ENCODE measurements around the gene MSH5. TPM values are rescaled to one million over a fixed set of nuclear protein-coding genes. Genes with fewer than 3 reads are reported as not detected.
A peak's percentile ranks its signal among the peaks of the same experiment; 100 is the strongest.

The MSH5 gene
- total RNA-seq, 2 donors from 2014 or later = 5.7 to 10.5 TPM

DNA sequence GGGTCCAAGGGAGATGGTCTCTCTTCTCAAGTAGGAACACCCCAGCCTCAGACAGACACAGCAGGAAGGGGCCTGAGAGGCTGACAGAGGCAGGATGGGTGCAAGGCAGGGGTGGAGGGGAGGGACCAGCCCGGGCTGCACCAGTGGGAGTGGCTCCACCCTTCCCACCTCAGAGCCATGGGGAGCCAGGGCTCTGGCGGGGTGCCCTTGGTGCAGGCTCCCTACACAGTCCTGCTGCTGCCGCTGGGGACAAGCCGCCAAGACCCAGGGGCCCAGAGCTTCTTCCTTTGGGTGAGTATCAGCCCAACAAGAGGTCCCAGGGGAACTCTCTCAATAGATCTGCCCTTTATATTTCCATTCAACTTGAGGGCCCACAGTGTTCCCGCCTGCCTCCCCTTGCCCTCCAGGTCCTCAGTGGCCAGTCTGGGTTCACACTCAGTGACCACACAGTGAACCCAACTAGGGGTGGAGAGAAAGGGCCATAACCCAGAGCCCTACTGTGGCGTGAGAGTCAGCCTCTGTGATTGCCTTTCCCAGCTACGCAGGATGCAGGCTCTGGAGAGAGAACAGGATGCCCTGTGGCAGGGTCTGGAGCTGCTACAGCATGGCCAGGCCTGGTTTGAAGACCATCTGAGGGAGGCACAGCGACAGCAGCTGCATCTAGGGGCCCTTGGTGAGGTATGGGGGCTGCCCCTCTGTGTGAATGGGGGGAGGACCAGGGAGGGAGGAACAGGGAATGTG, 23.2 kb downstream of the MSH5 start:
- H3K27ac ChIP-seq = no peak overlapping the region

DNA sequence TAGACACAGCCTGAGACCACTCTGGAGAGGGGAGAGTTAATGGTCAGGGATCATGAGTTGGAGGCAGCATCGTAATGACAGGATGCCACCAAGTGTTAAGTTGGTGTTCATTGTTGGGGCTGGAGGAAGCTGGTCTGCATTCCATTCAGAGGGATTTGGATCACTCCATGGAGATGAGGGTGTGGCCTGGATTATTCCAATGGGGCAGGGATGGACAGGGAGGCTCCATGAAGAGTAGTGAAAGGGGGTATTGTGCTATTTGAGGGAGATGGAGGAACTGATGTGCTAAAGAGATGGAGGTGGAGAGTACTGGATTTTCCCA, 23.8 kb downstream of the MSH5 start:
- TF ChIP-seq, protein P1, sequence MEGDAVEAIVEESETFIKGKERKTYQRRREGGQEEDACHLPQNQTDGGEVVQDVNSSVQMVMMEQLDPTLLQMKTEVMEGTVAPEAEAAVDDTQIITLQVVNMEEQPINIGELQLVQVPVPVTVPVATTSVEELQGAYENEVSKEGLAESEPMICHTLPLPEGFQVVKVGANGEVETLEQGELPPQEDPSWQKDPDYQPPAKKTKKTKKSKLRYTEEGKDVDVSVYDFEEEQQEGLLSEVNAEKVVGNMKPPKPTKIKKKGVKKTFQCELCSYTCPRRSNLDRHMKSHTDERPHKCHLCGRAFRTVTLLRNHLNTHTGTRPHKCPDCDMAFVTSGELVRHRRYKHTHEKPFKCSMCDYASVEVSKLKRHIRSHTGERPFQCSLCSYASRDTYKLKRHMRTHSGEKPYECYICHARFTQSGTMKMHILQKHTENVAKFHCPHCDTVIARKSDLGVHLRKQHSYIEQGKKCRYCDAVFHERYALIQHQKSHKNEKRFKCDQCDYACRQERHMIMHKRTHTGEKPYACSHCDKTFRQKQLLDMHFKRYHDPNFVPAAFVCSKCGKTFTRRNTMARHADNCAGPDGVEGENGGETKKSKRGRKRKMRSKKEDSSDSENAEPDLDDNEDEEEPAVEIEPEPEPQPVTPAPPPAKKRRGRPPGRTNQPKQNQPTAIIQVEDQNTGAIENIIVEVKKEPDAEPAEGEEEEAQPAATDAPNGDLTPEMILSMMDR (IDR thresholded peaks at IDR 0.05) = no peak

More for the DNA sequence above, 23.2 kb downstream of the MSH5 start:
- no peak overlapping the region for H3K4me3 ChIP-seq
- no peaks in the 10 kb centered on the region for H3K27me3 ChIP-seq (replicated peaks; ENCODE audit: insufficient read depth)
- H3K36me3 ChIP-seq = no peaks in the 10 kb centered on the region
- H3K9me3 ChIP-seq = no peaks in the 10 kb centered on the region
- H3K4me1 ChIP-seq (ENCODE audit: control insufficient read depth in 1 of 2, low read depth in 2 of 2) = peaks cover 2 to 8% of the 10 kb centered on the region in 2 donors
- ATAC-seq (ENCODE audit: insufficient number of reproducible peaks, low FRiP score, low read depth) = no peak
- TF ChIP-seq, protein P1 (IDR thresholded peaks at IDR 0.05) = no peak
- DNase-seq (ENCODE audit: low spot score) = no peak

DNA sequence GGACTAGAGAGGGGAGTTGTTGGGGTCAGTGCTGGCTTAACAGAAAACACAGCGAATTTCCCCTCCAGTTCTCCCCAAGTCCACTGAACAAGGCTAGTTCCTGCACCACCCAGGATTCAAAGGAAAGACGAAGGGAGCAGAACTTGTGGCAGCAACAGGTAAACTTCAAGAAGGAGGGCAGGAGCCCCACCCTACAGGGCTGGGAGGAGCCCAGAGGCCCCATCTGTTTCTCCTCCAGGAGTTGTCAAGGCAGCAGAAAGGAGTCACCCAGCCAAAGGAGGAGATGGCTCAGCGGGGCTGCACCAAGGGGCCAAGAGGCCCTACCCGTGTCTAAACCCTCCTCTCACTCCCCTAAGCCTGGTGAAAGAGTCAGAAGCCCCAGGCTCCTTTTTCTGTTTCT, 24.4 kb downstream of the MSH5 start:
- DNase-seq (ENCODE audit: low spot score) = no peak
- H3K36me3 ChIP-seq = no peaks in the 10 kb centered on the region
- ATAC-seq (ENCODE audit: insufficient number of reproducible peaks, low FRiP score, low read depth) = no peak

More for the DNA sequence above, 23.8 kb downstream of the MSH5 start:
- Histone ChIP-seq H3K9me3 (no peaks in the 10 kb centered on the region), H3K4me3 (no peak overlapping the region), H3K27me3 (replicated peaks; ENCODE audit: insufficient read depth) (no peaks in the 10 kb centered on the region), H3K36me3 (no peaks in the 10 kb centered on the region), H3K27ac (no peak overlapping the region), H3K4me1 (ENCODE audit: control insufficient read depth in 1 of 2, low read depth in 2 of 2) (peaks cover 2 to 8% of the 10 kb centered on the region in 2 donors)
- no peak for ATAC-seq (ENCODE audit: insufficient number of reproducible peaks, low FRiP score, low read depth)
- no peak for DNase-seq (ENCODE audit: low spot score)

DNA sequence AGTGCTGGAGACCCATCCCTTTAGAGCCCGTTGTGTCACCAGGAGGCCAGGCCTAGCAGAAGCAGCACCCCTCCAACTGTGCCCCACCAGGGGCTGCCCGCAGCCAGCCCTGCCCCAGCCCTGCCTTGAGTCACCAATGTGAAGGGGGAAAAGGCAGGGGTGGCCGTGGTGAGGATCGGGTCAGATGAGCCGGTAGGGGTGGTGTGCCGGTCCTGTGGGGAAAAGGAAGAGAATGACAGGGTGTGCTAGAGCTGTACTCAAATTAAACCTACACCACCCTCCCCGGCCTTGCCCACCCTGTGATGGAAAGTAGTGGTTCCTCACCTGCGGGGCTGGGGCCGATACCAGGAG, 25.7 kb downstream of the MSH5 start:
- Histone ChIP-seq H3K27ac (no peak overlapping the region), H3K4me1 (ENCODE audit: control insufficient read depth in 1 of 2, low read depth in 2 of 2) (peaks cover 2 to 8% of the 10 kb centered on the region in 2 donors), H3K27me3 (replicated peaks; ENCODE audit: insufficient read depth) (no peaks in the 10 kb centered on the region), H3K36me3 (no peaks in the 10 kb centered on the region), H3K4me3 (no peak overlapping the region), H3K9me3 (no peaks in the 10 kb centered on the region)
- no peak for DNase-seq (ENCODE audit: low spot score)
- TF ChIP-seq, protein P1 (IDR thresholded peaks at IDR 0.05) = no peak
- ATAC-seq (ENCODE audit: insufficient number of reproducible peaks, low FRiP score, low read depth) = no peak

More for the DNA sequence above, 24.4 kb downstream of the MSH5 start:
- Histone ChIP-seq H3K4me1 (ENCODE audit: control insufficient read depth in 1 of 2, low read depth in 2 of 2) (peaks cover 2 to 8% of the 10 kb centered on the region in 2 donors), H3K4me3 (no peak overlapping the region), H3K27ac (no peak overlapping the region), H3K27me3 (replicated peaks; ENCODE audit: insufficient read depth) (no peaks in the 10 kb centered on the region), H3K9me3 (no peaks in the 10 kb centered on the region)
- TF ChIP-seq, protein P1 (IDR thresholded peaks at IDR 0.05) = no peak

DNA sequence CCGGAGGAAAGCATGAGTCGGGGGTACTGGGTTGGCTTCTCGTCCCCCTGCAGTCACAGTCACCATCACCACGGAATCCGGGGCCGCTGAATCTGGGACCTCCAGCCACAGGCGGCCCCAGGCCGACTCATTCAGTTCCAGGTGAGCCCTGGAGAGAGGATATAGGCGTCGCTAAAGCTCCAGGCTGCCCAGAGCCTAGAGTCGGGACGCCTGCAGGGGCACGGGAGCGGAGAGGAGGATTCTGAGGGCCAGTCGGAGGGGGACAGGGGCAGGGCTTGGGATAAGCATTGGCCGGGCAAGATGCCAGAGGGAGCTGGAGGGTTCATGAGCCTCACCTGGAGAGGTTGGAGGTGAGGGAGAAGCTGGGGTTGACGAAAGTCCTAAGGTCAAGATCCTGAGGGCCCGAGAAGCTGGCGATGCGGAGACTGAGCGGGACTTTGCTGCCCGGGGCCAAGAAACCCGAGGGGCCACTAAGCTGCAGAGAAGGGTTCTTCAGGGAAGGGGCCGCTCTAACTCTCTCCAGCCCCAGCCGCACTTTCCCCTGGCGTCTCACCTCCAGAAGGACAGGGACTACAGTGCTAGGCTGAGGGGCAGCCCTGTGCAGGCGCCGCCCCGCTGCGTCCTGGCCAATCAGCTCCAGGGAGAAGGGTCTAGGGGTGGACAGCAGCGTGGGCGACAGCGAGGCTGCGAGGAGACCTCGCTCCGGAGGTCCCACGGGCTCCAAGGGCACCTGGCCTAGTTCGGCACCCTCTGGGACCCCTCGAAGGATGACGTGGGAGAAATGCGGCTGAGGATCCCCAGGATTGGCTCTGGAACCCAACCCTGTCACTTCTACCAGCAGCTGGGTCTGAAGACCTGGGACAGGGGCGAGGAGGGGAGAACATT, 26.3 kb downstream of the MSH5 start:
- no peaks in the 10 kb centered on the region for H3K36me3 ChIP-seq
- H3K27me3 ChIP-seq (replicated peaks; ENCODE audit: insufficient read depth) = no peaks in the 10 kb centered on the region
- H3K4me1 ChIP-seq (ENCODE audit: control insufficient read depth in 1 of 2, low read depth in 2 of 2) = peaks cover 2 to 8% of the 10 kb centered on the region in 2 donors
- TF ChIP-seq, protein P1 (IDR thresholded peaks at IDR 0.05) = no peak
- no peaks in the 10 kb centered on the region for H3K9me3 ChIP-seq
- H3K4me3 ChIP-seq = peak overlapping the region; percentile 39
- ATAC-seq (ENCODE audit: insufficient number of reproducible peaks, low FRiP score, low read depth) = no peak
- no peak overlapping the region for H3K27ac ChIP-seq
- DNase-seq (ENCODE audit: low spot score) = no peak
